Progenitor cell of endocrine pancreas (in vitro differentiated cells): Measurements from ENCODE around the gene TMC4. TPM values are rescaled to one million over a fixed set of nuclear protein-coding genes. Genes with fewer than 3 reads are reported as not detected.
A peak's percentile ranks its signal among the peaks of the same experiment; 100 is the strongest.

Source experiments
- DNase-seq: peaks from one replicate; pipeline ENCODE4 v3.0.0; 2021; ENCODE audit warnings: low spot score; ENCODE audit not compliant: unreplicated experiment
- H3K27ac Mint-ChIP-seq: 2 replicates; pipeline ENCODE4 v1.8.0; 2021; ENCODE audit warnings: mild to moderate bottlenecking, moderate library complexity, mixed read lengths
- H3K27me3 Mint-ChIP-seq: 2 replicates; pipeline ENCODE4 v1.8.0; 2021; ENCODE audit warnings: mixed read lengths
- H3K36me3 Mint-ChIP-seq: 2 replicates; pipeline ENCODE4 v1.8.0; 2022; ENCODE audit warnings: mixed read lengths; ENCODE audit not compliant: insufficient read depth
- H3K4me1 Mint-ChIP-seq: 2 replicates; pipeline ENCODE4 v1.8.0; 2021; ENCODE audit warnings: low read depth, mixed read lengths
- H3K4me3 Mint-ChIP-seq: 2 replicates; pipeline ENCODE4 v1.8.0; 2021; ENCODE audit warnings: low read depth, mild to moderate bottlenecking, moderate library complexity, mixed read lengths
- H3K9me3 Mint-ChIP-seq: 2 replicates; pipeline ENCODE4 v1.8.0; 2021; ENCODE audit warnings: low read depth, mixed read lengths
- CTCF ChIP-seq: fragments of 200-600 bp; sonication (generic); IDR thresholded peaks from one replicate; pipeline ENCODE4 v1.5.0; 2021; ENCODE audit warnings: antibody characterized with exemption, mild to moderate bottlenecking; ENCODE audit not compliant: unreplicated experiment
- total RNA-seq: library from RNA; stranded (reverse); gene quantifications from 2 replicates; pipeline ENCODE4 v1.2.1, GENCODE V29; 2021

The TMC4 gene
- total RNA-seq, 1 donor from 2014 or later, result 125 TPM

- no peaks in the 10 kb centered on the region for H3K27me3 Mint-ChIP-seq
- H3K36me3 Mint-ChIP-seq, result peaks cover 21% of the 10 kb centered on the region
- no peaks in the 10 kb centered on the region for H3K4me1 Mint-ChIP-seq
- H3K27ac Mint-ChIP-seq, result no peak overlapping the region
- DNase-seq, result no peak
- H3K4me3 Mint-ChIP-seq, result no peak overlapping the region
- H3K9me3 Mint-ChIP-seq, result no peaks in the 10 kb centered on the region
- TF ChIP-seq CTCF, result no peak
Measured at GRCh38 chr19:54152267-54152666, 20.7 kb downstream of the TMC4 start.

- DNase-seq, result no peak
- H3K4me3 Mint-ChIP-seq, result no peak overlapping the region
- H3K4me1 Mint-ChIP-seq, result no peaks in the 10 kb centered on the region
- H3K27me3 Mint-ChIP-seq, result no peaks in the 10 kb centered on the region
- peak overlapping the region; percentile 13 for H3K27ac Mint-ChIP-seq
- H3K36me3 Mint-ChIP-seq, result peaks cover 15% of the 10 kb centered on the region
- no peaks in the 10 kb centered on the region for H3K9me3 Mint-ChIP-seq
- TF ChIP-seq CTCF, result no peak
Measured at GRCh38 chr19:54151362-54152035, 21.5 kb downstream of the TMC4 start.

GRCh38 chr19:54149021-54149812 is 23.7 kb downstream of the TMC4 start:
- H3K4me3 Mint-ChIP-seq, result no peak overlapping the region
- H3K4me1 Mint-ChIP-seq, result no peaks in the 10 kb centered on the region
- peaks cover 20% of the 10 kb centered on the region for H3K36me3 Mint-ChIP-seq
- no peak for DNase-seq
- no peak for TF ChIP-seq CTCF
- H3K27ac Mint-ChIP-seq, result no peak overlapping the region
- H3K9me3 Mint-ChIP-seq, result no peaks in the 10 kb centered on the region
- no peaks in the 10 kb centered on the region for H3K27me3 Mint-ChIP-seq

GRCh38 chr19:54148158-54148557 is 24.8 kb downstream of the TMC4 start:
- no peaks in the 10 kb centered on the region for H3K9me3 Mint-ChIP-seq
- no peaks in the 10 kb centered on the region for H3K4me1 Mint-ChIP-seq
- H3K27ac Mint-ChIP-seq, result no peak overlapping the region
- peaks cover 21% of the 10 kb centered on the region for H3K36me3 Mint-ChIP-seq
- DNase-seq, result no peak
- TF ChIP-seq CTCF, result no peak
- no peaks in the 10 kb centered on the region for H3K27me3 Mint-ChIP-seq
- H3K4me3 Mint-ChIP-seq, result no peak overlapping the region

GRCh38 chr19:54147676-54148075 is 25.3 kb downstream of the TMC4 start:
- TF ChIP-seq CTCF, result no peak
- H3K4me3 Mint-ChIP-seq, result no peak overlapping the region
- H3K4me1 Mint-ChIP-seq, result no peaks in the 10 kb centered on the region
- H3K9me3 Mint-ChIP-seq, result no peaks in the 10 kb centered on the region
- no peaks in the 10 kb centered on the region for H3K27me3 Mint-ChIP-seq
- DNase-seq, result no peak
- H3K27ac Mint-ChIP-seq, result no peak overlapping the region
- H3K36me3 Mint-ChIP-seq, result peaks cover 23% of the 10 kb centered on the region
